ENCODE data around the gene SLC37A1.

The SLC37A1 gene

DNA sequence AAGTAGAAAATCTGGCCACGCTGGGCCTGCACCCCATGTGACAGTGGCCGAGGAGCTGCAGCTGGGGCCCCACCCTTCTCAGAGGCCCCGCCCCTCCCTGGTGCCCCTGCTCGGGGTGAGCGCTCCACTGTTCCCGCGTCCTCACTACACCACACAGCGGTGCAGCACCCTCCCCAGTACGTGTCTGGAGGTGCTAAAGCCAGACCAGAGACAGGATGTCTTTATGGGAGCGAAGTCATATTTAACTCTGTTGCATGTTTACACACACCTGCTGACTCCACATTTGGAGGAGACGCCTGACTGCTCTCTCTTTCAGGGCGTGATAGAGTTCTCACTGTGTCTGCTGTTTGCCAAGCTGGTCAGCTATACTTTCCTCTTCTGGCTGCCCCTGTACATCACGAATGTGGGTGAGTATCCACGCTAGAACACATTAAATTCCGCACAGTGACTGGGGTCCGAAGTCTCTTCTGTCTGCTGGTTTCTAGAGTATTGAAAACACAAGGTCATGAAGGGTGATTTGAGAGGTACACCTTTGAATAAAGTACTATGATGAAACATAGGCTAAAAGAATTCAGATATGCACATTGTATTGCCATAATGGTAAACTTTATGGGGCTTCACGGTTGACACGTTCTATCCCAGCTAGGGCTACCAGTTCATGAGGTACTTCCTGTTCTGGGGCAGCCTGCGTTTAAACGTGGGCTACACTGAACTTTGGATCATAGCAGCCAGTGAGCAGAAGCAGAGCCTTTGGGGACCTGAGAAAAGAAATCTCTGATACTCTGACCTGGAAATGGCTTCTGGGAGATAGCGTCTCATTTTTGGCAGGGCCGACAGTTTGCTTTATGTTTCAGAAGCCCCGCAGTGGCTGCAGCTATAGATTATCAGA lies 48.4 kb downstream of the SLC37A1 start:
- TF ChIP-seq, protein P1, sequence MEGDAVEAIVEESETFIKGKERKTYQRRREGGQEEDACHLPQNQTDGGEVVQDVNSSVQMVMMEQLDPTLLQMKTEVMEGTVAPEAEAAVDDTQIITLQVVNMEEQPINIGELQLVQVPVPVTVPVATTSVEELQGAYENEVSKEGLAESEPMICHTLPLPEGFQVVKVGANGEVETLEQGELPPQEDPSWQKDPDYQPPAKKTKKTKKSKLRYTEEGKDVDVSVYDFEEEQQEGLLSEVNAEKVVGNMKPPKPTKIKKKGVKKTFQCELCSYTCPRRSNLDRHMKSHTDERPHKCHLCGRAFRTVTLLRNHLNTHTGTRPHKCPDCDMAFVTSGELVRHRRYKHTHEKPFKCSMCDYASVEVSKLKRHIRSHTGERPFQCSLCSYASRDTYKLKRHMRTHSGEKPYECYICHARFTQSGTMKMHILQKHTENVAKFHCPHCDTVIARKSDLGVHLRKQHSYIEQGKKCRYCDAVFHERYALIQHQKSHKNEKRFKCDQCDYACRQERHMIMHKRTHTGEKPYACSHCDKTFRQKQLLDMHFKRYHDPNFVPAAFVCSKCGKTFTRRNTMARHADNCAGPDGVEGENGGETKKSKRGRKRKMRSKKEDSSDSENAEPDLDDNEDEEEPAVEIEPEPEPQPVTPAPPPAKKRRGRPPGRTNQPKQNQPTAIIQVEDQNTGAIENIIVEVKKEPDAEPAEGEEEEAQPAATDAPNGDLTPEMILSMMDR (IDR thresholded peaks at IDR 0.05) = no peak

DNA sequence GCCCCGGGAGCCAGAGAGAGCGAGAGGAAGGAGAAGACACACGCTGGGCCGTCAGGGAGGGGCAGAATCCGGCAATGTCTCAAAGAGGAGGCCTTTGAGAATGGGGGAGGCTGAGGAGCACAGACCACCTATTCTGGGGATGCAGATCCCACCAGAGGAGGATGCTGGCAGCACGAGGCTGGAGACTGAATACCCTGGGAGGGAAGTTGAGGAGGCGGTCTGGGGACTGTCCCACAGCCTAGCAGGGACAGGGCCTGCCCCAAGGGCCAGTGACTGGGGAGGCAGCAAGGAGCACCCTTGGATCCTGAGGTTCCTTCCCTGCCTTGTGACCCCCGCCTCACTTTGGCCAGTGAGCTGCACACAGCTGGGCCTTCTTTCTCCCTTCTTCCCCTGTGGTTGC lies 49.2 kb downstream of the SLC37A1 start:
- TF ChIP-seq, protein P1 (IDR thresholded peaks at IDR 0.05) = no peak

DNA sequence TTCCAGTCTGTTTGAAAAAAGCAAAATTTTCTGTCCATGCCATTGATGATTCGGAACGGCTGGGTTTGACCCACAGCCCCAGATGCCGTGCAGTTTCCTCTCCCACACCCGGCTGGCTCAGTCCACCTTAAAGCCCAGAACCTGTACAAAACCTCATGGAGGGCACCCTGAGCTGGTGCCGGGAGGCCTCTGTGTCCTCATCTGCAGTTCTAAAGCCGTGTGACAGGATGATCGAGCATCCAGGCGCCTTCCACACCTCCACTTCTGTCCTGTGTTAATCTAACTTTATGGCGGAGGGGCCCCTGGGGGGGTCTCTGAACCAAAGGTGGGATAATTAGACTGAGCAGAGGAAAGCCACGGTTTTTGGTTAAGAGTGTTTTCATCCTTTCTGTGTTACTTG lies 49.6 kb downstream of the SLC37A1 start:
- TF ChIP-seq, protein P1 (IDR thresholded peaks at IDR 0.05) = no peak

DNA sequence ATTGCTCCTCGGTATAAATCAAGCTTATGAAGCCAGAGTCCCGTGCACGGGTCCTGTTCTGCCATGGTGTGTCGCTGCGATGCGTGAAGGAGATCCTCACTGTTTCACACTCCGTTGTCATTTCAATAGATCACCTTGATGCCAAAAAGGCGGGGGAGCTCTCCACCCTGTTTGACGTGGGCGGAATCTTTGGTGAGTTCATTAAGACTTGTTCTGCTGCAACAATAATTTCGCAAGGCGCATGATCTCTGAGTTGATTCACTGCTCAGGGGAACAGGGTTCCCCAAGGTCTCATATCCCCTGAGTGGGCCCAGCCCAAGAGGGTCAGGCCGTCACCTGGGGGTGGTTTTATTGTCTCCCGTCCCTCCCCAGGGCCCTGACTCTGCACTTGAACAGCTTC lies 50.0 kb downstream of the SLC37A1 start:
- TF ChIP-seq, protein P1 (IDR thresholded peaks at IDR 0.05) = no peak

DNA sequence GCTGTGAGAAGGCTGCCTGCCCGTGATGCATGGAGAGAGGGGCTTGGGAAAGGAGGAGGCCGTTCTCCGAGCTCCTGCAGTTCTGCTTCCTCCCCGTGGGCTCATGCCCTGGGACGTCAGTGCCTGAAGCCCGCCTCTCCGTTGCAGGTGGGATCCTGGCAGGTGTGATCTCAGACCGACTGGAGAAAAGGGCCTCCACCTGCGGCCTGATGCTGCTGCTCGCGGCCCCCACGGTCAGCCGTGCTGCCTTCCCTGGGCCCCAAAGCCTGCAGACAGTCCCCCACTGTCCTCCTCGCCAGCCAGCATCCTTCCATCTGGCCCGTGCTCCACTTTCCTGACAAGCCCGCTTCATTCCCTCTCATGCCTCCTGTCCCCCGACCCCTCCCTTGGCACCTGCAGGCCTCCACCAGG lies 50.9 kb downstream of the SLC37A1 start:
- TF ChIP-seq, protein P1 (IDR thresholded peaks at IDR 0.05) = no peak

DNA sequence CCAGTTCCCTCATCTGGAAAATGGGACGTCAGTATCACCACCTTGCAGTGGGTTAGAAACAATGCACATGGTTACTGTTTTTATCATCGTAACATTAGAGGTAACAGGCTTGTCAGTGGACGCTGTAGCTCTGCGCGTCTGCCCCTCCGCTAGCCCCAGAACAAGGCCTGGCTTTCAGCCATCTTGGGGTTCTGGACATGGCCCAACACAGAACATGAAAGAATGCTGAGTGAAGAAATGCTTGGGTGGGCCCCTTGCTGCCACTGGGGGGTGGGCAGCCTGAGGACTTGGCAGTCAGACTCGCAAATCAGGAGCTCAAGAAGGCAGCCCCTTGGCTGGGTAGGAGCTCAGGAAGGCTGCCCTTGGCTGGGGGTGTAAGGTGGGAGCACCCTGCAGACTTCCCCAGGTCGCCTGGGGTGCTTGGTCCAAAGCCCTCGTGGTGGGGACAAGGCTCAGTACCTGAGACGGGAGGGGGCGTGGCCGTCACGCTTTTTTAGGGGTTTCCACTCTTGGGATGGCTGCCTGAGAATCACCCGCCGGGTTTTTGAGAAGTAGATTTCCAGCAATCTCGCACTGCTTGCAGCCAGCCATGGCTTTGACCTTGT lies 51.7 kb downstream of the SLC37A1 start:
- TF ChIP-seq, protein P1 (IDR thresholded peaks at IDR 0.05) = no peak

DNA sequence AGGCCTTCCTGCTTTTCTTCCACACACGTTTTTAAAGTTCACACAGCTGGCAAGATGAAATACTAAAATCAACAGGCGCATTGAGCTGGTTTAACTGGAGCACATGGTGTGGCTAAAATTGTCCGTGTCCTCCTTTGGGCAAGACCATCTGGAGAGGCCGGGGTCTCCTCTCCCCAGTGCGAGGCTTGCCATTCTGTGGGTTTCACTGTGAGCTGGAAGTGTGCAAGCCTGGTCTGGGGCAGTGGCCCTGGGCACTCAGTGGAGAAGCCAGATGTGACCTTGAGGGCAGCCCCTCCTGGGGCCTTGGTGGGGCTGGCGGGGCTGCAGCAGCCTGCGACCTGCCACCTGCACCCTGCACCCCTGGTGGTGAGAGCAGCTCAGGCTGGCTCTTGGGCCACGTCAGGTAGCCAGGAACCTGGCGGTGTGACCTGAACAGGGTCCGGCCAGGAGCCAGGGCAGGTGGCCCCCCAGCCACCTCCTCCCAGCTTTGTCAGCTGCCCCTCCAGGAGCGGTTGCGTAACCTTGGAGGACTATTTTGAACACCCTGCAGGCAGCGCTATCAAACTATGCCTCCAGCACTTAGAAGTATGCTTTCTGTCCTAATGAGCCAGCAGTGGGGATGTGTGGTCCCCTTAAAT lies 52.4 kb downstream of the SLC37A1 start:
- TF ChIP-seq, protein P1 (IDR thresholded peaks at IDR 0.05) = no peak
